Measurements from ENCODE around the gene NDUFA8. TPM values are rescaled to one million over a fixed set of nuclear protein-coding genes. Genes with fewer than 3 reads are reported as not detected.

Gene NDUFA8
- total and polyA plus RNA-seq, 2 of the 4 experiments (the other 2 are of a cell fraction), result 45.2 to 98.1 TPM

DNA sequence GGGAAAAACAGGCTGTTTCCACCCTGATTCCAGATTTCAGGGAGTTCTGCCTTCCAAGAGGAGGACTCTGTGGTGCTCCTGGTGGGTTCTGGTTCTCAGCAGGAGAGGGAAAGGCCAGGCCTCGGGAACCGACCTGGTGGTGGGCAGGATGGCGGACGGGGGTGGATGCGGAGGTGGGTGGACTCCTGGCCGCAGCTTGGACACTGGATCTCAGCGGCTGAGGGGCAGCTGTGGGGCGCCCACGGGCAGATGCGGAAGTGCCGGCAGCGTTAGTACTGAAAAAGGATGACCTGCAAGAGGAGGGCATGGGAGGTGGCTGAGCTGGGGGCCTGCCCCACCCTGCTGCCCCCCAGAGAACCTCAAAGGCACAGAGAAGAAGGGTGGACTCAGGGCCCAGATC lies 44.9 kb upstream of the NDUFA8 start:
- no peak overlapping the region for H3K4ac ChIP-seq (ENCODE audit: low read depth, low read length)
- no peak overlapping the region for H4K91ac ChIP-seq (ENCODE audit: insufficient read depth, low read depth, low read length)
- H3K36me3 ChIP-seq (ENCODE audit: control insufficient read depth, insufficient read depth, low read length), result no peaks in the 10 kb centered on the region
- no peak for TF ChIP-seq MAFK (IDR thresholded peaks at IDR 0.05; ENCODE audit: low read depth, low read length)
- no peak for TF ChIP-seq RAD21 (IDR thresholded peaks at IDR 0.05; ENCODE audit: low read length)
- TF ChIP-seq, protein P1, sequence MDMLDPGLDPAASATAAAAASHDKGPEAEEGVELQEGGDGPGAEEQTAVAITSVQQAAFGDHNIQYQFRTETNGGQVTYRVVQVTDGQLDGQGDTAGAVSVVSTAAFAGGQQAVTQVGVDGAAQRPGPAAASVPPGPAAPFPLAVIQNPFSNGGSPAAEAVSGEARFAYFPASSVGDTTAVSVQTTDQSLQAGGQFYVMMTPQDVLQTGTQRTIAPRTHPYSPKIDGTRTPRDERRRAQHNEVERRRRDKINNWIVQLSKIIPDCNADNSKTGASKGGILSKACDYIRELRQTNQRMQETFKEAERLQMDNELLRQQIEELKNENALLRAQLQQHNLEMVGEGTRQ (IDR thresholded peaks at IDR 0.05; ENCODE audit: low read depth, low read length), result no peak
- TF ChIP-seq SMC3 (IDR thresholded peaks at IDR 0.05; ENCODE audit: low read depth, low read length), result no peak
- no peak for TF ChIP-seq CEBPB (IDR thresholded peaks at IDR 0.05; ENCODE audit: low read depth, low read length)
- TF ChIP-seq RFX5 (IDR thresholded peaks at IDR 0.05; ENCODE audit: low read depth, low read length), result no peak
- no peak for TF ChIP-seq CHD1 (IDR thresholded peaks at IDR 0.05; ENCODE audit: low read depth, low read length)
- TF ChIP-seq, protein P2, sequence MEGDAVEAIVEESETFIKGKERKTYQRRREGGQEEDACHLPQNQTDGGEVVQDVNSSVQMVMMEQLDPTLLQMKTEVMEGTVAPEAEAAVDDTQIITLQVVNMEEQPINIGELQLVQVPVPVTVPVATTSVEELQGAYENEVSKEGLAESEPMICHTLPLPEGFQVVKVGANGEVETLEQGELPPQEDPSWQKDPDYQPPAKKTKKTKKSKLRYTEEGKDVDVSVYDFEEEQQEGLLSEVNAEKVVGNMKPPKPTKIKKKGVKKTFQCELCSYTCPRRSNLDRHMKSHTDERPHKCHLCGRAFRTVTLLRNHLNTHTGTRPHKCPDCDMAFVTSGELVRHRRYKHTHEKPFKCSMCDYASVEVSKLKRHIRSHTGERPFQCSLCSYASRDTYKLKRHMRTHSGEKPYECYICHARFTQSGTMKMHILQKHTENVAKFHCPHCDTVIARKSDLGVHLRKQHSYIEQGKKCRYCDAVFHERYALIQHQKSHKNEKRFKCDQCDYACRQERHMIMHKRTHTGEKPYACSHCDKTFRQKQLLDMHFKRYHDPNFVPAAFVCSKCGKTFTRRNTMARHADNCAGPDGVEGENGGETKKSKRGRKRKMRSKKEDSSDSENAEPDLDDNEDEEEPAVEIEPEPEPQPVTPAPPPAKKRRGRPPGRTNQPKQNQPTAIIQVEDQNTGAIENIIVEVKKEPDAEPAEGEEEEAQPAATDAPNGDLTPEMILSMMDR (conservative IDR thresholded peaks at IDR 0.05; ENCODE audit: low read depth, low read length), result no peak
- TF ChIP-seq RCOR1 (IDR thresholded peaks at IDR 0.05; ENCODE audit: insufficient replicate concordance, low read length), result no peak
- TF ChIP-seq MAZ (IDR thresholded peaks at IDR 0.05; ENCODE audit: borderline replicate concordance, low read depth, low read length), result no peak
- no peak for TF ChIP-seq MXI1 (IDR thresholded peaks at IDR 0.05; ENCODE audit: borderline replicate concordance, low read depth, low read length)
- H3K4me3 ChIP-seq (ENCODE audit: insufficient read depth, low read depth, low read length), result no peak overlapping the region
- H2AFZ ChIP-seq (replicated peaks; ENCODE audit: low read length, poor library complexity), result no peak overlapping the region
- no peaks in the 10 kb centered on the region for H3K79me1 ChIP-seq (ENCODE audit: low read depth in 1 of 2, low read length in 2 of 2)
- H2AK5ac ChIP-seq (ENCODE audit: low read depth, low read length), result no peak overlapping the region
- ChIA-PET POLR2A (ENCODE audit: unreplicated experiment) (no interaction called here), CTCF (no interaction called here)
- H4K8ac ChIP-seq (ENCODE audit: low read depth in 2 of 2, low read length in 2 of 2), result no peak overlapping the region
- H4K20me1 ChIP-seq (ENCODE audit: insufficient read depth, low read length), result peaks cover 4% of the 10 kb centered on the region; the same call in 1 of the 2 replicates
- WGBS, 2 experiments (ENCODE audit: extremely low coverage in 2 of 2, insufficient read length in 1 of 2), result 80% methylated on average over 8 of the region's 12 CpGs; no CpG with 5 or more reads in 1 of the 2 experiments
- H3K56ac ChIP-seq (ENCODE audit: extremely low read depth, insufficient read depth, low read length), result no peak overlapping the region
- H2BK120ac ChIP-seq (ENCODE audit: low read depth, low read length), result no peak overlapping the region
- ATAC-seq (ENCODE audit: low read depth) (no peak), DNase-seq (no peak)
- H3K14ac ChIP-seq (replicated peaks; ENCODE audit: low read depth, low read length), result no peak overlapping the region
- no peaks in the 10 kb centered on the region for H3K9me3 ChIP-seq (ENCODE audit: control insufficient read depth, insufficient read depth, low read length)
- no TSS peak for BruUV-seq (replicated peaks)
- H3K27ac ChIP-seq (ENCODE audit: insufficient read depth, low read length), result no peak overlapping the region
- H2AK9ac ChIP-seq (replicated peaks; ENCODE audit: low read depth, low read length, poor library complexity), result no peak overlapping the region
- no peak overlapping the region for H3K9ac ChIP-seq (ENCODE audit: low read depth, low read length)
- intact Hi-C loops (cut with micrococcal nuclease), result no loop called here
- peaks cover 9% of the 10 kb centered on the region; the same call in 1 of the 2 replicates for H3K27me3 ChIP-seq (ENCODE audit: control insufficient read depth, insufficient read depth, low read length)
- peaks cover 8% of the 10 kb centered on the region; the same call in 1 of the 2 replicates for H3K4me1 ChIP-seq (ENCODE audit: control insufficient read depth, insufficient read depth, low read length)
- no peak overlapping the region for H3K23ac ChIP-seq (ENCODE audit: low read depth, low read length)
- no peak overlapping the region for H2BK5ac ChIP-seq (ENCODE audit: low read depth, low read length, poor library complexity, severe bottlenecking)
- in situ Hi-C loops (cut with MboI; ENCODE audit: low sequenced_read_pairs), result no loop called here
- no peak overlapping the region for H2BK20ac ChIP-seq (ENCODE audit: low read depth, low read length)
- no peak overlapping the region for H3K4me2 ChIP-seq (ENCODE audit: low read depth, low read length)
- dilution Hi-C loops (cut with HindIII; ENCODE audit: low sequenced_read_pairs, unreplicated experiment), result no loop called here
- H2BK15ac ChIP-seq (ENCODE audit: low read depth, low read length), result no peak overlapping the region
- H3K9me1 ChIP-seq (ENCODE audit: insufficient read depth, low read length), result no peaks in the 10 kb centered on the region; the same call in 1 of the 2 replicates
- no peak overlapping the region for H3K18ac ChIP-seq (ENCODE audit: low read depth, low read length)
- H4K5ac ChIP-seq (ENCODE audit: low read depth, low read length), result no peak overlapping the region

Measured in IMR-90 (cell line).